GM20000 (cell line): ENCODE data around the gene INCA1.

Experiments used
- DNase-seq: peaks from one replicate; pipeline ENCODE4 v3.0.0; 2012; ENCODE audit warnings: low spot score
- CTCF ChIP-seq: IDR thresholded peaks from 2 replicates; pipeline ENCODE4 v1.5.1; 2012; ENCODE audit warnings: mild to moderate bottlenecking, control low read depth; ENCODE audit errors: extremely low read depth, missing control alignments

Gene INCA1, protein sequence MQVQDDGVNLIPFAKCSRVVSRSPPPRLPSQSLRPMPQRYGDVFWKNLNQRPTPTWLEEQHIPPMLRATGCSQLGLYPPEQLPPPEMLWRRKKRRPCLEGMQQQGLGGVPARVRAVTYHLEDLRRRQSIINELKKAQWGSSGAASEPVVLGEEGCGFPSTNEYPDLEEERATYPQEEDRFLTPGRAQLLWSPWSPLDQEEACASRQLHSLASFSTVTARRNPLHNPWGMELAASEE

DNA sequence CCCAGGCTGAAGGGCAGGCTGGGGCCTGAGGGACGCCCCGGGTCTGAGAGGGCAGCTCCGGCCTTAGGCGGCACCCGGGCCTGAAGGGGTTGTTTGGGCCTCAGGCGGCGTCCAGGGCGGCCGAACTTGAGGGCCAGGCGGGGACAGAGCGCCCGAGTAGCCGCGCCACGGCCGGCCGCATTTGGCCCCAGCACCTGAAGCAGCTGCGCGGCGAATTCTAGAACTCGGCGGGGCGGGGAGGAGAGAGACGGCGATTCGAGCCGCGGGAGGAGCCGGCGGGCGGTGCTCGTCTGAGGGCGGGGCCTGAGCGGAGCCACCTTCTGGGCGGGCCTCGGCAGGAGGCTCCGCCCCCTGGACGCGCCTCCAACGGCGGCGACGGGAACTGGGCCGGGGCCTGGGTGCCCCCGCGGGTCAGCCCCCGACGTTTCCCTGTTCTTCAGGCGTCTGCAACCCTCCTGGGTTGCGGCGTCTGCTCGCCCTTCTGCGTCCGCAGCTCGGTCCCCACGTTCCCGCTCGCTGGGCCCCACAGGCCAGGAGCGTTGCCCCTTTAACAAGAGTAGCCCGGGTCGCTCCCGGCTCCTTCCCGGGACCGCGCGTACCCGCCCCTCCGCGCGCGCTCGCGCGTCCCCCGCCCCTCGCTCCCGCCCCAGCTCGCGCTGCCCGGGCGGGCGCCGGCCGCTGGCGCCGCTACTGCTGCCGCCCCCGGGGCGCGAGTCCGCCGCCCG, at the start of gene INCA1, which contains the start of gene KIF1C:
Gene INCA1, minus strand, starts transcription at position 221 of the 725 bp plus-strand sequence. CDS start 3,085 bp downstream, outside the sequence.
Gene KIF1C, plus strand, starts transcription at position 649 of the 725 bp plus-strand sequence. CDS start 2,297 bp downstream, outside the sequence.
- peak; percentile 100 for DNase-seq
- no peak for TF ChIP-seq CTCF

DNA sequence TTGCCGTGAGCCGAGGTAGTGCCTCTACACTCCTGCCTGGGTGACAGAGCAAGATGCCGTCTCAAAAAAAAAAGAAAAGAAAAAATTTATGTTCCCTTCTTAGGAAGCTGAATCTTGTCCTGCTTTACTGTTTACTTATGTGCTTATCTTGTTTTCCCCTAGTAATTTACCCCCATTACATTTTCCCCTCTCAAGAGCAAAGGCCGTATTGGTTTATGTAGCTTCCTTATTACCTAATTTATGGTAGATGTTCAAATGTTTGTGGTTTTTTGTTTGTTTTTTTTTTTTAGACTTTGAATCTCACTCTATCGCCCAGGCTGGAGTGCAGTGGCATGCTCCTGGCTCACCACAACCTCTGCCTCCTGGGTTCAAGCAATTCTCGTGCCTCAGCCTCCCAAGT, 48.2 kb upstream of the INCA1 start:
- no peak for TF ChIP-seq CTCF
- DNase-seq, result no peak

DNA sequence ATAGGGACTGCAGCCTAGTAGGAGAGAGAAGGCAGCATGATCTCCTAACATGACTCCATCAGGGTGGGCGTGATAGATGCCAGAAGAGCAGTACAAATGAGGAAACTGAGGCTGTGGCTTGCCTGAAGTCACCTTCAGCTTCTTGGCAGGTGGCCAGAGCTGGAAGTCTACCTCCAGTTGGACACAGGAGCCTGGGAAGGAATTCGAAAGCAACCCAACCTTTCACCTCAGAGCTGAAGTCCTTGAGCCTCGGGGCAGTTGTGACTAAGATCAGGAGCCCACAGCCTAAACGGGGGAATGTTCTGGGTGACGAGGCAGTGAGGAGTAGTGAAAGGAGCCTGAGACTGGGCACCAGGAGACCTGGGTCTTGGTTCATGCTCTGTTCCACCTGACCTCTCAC, 47.3 kb upstream of the INCA1 start:
- DNase-seq, result no peak
- TF ChIP-seq CTCF, result no peak

- DNase-seq, result no peak
- TF ChIP-seq CTCF, result no peak
These were observed 46.2 kb upstream of the INCA1 start for GRCh38 chr17:5043524-5043923.

- no peak for TF ChIP-seq CTCF
- no peak for DNase-seq
These were observed 45.1 kb upstream of the INCA1 start for GRCh38 chr17:5042157-5043022.

- TF ChIP-seq CTCF, result no peak
- DNase-seq, result no peak
These were observed 38.0 kb upstream of the INCA1 start, which contains the start of gene SLC52A1 for GRCh38 chr17:5035315-5035714. Gene SLC52A1 (minus strand): TSS chr17:5035426. CDS start chr17:5034606, 820 bp downstream.
